CD4-positive, alpha-beta memory T cell (primary cell): ENCODE measurements around the gene XRRA1. TPM values are rescaled to one million over a fixed set of nuclear protein-coding genes. Genes with fewer than 3 reads are reported as not detected.

Experiments
- CTCF ChIA-PET: fragments of 350-600 bp; sonication (Branson Sonifier 250); formaldehyde crosslinking; loops from one replicate; lab custom pipeline; 2021; ENCODE audit warnings: inconsistent platforms; ENCODE audit not compliant: partially characterized antibody; lab: Charles Lee
- POLR2A ChIA-PET: fragments of 350-600 bp; sonication (Branson Sonifier 250); formaldehyde crosslinking; loops from one replicate; lab custom pipeline; 2021; ENCODE audit not compliant: partially characterized antibody; lab: Charles Lee
- DNase-seq, 5 donors: peaks; one replicate each; pipeline versions ENCODE4 v3.0.0 to v3.0.0-alpha.2; 2020 to 2022; ENCODE audit warnings: mixed read lengths in 1 of 5
- H3K27ac ChIP-seq: one replicate; pipeline ENCODE4 v1.7.0; 2013; ENCODE audit warnings: low read depth, low read length
- H3K27me3 ChIP-seq: 2 replicates; pipeline ENCODE4 v1.7.0; 2013; ENCODE audit warnings: mild to moderate bottlenecking, low read length, moderate library complexity; ENCODE audit not compliant: insufficient read depth
- H3K36me3 ChIP-seq: 2 replicates; pipeline ENCODE4 v1.7.0; 2013; ENCODE audit warnings: mild to moderate bottlenecking, low read length, moderate library complexity; ENCODE audit not compliant: insufficient read depth
- H3K4me1 ChIP-seq: 2 replicates; pipeline ENCODE4 v1.7.0; 2013; ENCODE audit warnings: mild to moderate bottlenecking, low read length, moderate library complexity; ENCODE audit not compliant: insufficient read depth
- H3K4me3 ChIP-seq, 2 donors: one replicate each; pipeline ENCODE4 v1.7.0; 2013; ENCODE audit warnings: low read length in 2 of 2, mild to moderate bottlenecking in 1 of 2
- H3K9me3 ChIP-seq, 2 donors: one replicate each; pipeline ENCODE4 v1.7.0; 2013; ENCODE audit warnings: low read length in 2 of 2, control low read depth in 1 of 2; ENCODE audit not compliant: control insufficient read depth in 1 of 2
- H3K27ac Mint-ChIP-seq, 7 donors: one replicate each; pipeline ENCODE4 v1.8.0; 2020 to 2021; ENCODE audit warnings: mixed read lengths in 7 of 7, mild to moderate bottlenecking in 6 of 7, inconsistent platforms in 3 of 7, moderate library complexity in 3 of 7
- H3K27me3 Mint-ChIP-seq, 2 donors: one replicate each; pipeline ENCODE4 v1.8.0; 2020 to 2021; ENCODE audit warnings: mixed read lengths in 2 of 2
- H3K36me3 Mint-ChIP-seq, 2 donors: one replicate each; pipeline ENCODE4 v1.8.0; 2020 to 2021; ENCODE audit warnings: mixed read lengths in 2 of 2, inconsistent platforms in 1 of 2, mild to moderate bottlenecking in 1 of 2
- H3K4me1 Mint-ChIP-seq, 4 donors: one replicate each; pipeline ENCODE4 v1.8.0; 2020 to 2021; ENCODE audit warnings: mixed read lengths in 4 of 4, mild to moderate bottlenecking in 1 of 4
- H3K4me3 Mint-ChIP-seq, 8 donors: one replicate each; pipeline ENCODE4 v1.8.0; 2020 to 2021; ENCODE audit warnings: mixed read lengths in 8 of 8, mild to moderate bottlenecking in 7 of 8, moderate library complexity in 6 of 8, inconsistent platforms in 3 of 8
- H3K9me3 Mint-ChIP-seq, 8 donors: one replicate each; pipeline ENCODE4 v1.8.0; 2020 to 2021; ENCODE audit warnings: mixed read lengths in 8 of 8, mild to moderate bottlenecking in 5 of 8, inconsistent platforms in 3 of 8, moderate library complexity in 1 of 8
- intact Hi-C: fragments of 100-400 bp; cut with micrococcal nuclease; formaldehyde crosslinking; loops from one replicate; pipeline ENCODE4 v1.15.1; 2023
- polyA plus RNA-seq, 2 donors: library from polyadenylated mRNA; unstranded; fragments of 300-500 nt; fragmentation: Illumina TruSeq; gene quantifications; one replicate each; pipeline ENCODE4 v1.2.3, GENCODE V29; 2021
- total RNA-seq, 2 experiments: library from RNA; stranded (reverse); gene quantifications; one replicate each; pipeline ENCODE4 v1.2.3, GENCODE V29; 2021

XRRA1 gene
- total and polyA plus RNA-seq, 4 experiments from 2014 or later: 4.1 to 21.1 (median 12.9) TPM

DNA sequence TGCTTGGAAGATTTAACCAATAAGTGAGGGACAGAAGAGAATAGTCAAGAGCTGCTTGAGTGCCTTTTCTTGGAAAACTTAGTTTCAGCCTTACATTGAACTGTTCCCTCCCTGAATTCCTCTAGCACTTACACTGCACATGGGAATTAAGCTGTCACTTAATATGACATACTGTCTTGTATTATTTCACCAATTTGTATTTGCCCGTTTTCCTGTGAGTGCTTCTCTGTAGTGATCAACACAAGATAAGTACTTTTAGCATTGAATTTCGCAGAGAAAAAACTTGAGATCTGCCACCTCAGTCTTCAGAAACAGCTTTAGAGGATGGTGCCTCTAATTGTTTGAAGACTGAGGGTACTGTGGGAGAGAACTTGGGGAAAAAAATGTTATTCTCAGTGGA is 3.9 kb upstream of the XRRA1 start:
- Mint-ChIP-seq H3K27ac (peak overlapping the region in 1 of 7 donors; percentile 16), H3K36me3 (peaks cover 25 to 63% of the 10 kb centered on the region in 2 donors), H3K27me3 (no peaks in the 10 kb centered on the region), H3K4me3 (peak overlapping the region in 2 of 8 donors; percentile 13 to 35), H3K4me1 (peaks cover 61 to 90% (median 70%) of the 10 kb centered on the region in 4 donors), H3K9me3 (peaks cover 0 to 4% (median 0%) of the 10 kb centered on the region in 8 donors)
- ChIA-PET POLR2A (interaction anchor here (0.8 kb wide), 1 partner anchor 30 kb away, joined by 3 read pairs; no protein-coding TSS in a partner anchor), CTCF (interaction anchor here (1.9 kb wide), 1 partner anchor 23 kb away, joined by 7 read pairs; no protein-coding TSS in a partner anchor)
- no peak for DNase-seq
- Histone ChIP-seq H3K27ac (no peak overlapping the region), H3K27me3 (no peaks in the 10 kb centered on the region), H3K4me1 (peaks cover 82% of the 10 kb centered on the region), H3K9me3 (no peaks in the 10 kb centered on the region), H3K36me3 (peaks cover 3% of the 10 kb centered on the region), H3K4me3 (no peak overlapping the region)
- intact Hi-C loops: no loop called here

GRCh38 chr11:74951226-74951625 is 2.3 kb upstream of the XRRA1 start:
- POLR2A ChIA-PET: interaction anchor here (3.8 kb wide), 1 partner anchor 38 kb away, joined by 25 read pairs; the partner anchor contains the start of gene NEU3
- Histone ChIP-seq H3K27ac (no peak overlapping the region), H3K9me3 (no peaks in the 10 kb centered on the region), H3K27me3 (no peaks in the 10 kb centered on the region), H3K36me3 (peaks cover 3% of the 10 kb centered on the region), H3K4me3 (no peak overlapping the region), H3K4me1 (peaks cover 69% of the 10 kb centered on the region)
- CTCF ChIA-PET: no interaction called here
- Mint-ChIP-seq H3K36me3 (peaks cover 15 to 52% of the 10 kb centered on the region in 2 donors), H3K9me3 (peaks cover 0 to 4% (median 0%) of the 10 kb centered on the region in 8 donors), H3K4me3 (peak overlapping the region; percentile 2 to 100 (median 98)), H3K27ac (peak overlapping the region in 4 of 7 donors; percentile 6 to 93 (median 38)), H3K4me1 (peaks cover 52 to 75% (median 63%) of the 10 kb centered on the region in 4 donors), H3K27me3 (no peaks in the 10 kb centered on the region)
- intact Hi-C loops: no loop called here
- no peak for DNase-seq

DNA sequence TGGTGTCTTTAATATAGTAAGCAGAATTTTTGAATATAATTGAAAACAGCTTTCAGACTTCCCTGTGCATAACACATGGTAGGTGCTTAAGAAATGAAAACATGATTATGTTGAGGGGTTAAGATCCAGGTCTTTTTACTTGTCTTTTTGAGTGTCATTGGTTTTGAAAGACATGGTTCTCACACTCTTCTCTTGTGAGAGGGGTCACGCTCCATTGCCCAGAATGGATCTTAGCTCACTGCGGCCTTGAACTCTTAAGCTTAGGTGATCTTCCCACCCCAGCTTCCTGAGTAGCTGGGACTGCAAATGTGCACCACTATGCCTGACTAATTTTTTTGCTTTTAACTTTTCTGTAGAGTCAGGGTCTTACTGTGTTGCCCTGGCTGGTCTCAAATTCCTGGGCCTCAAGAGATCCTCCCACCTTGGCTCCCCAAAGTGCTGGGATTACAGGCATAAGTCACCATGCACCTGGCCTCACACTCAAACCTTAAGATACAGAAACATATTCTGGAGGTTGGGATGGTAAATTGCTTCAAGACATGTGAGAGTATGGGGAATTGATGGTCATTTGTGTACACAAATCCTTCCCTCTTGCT is 1.6 kb upstream of the XRRA1 start:
- Histone ChIP-seq H3K27ac (peak overlapping the region; percentile 89), H3K4me3 (peak overlapping the region; percentile 78 to 100), H3K9me3 (no peaks in the 10 kb centered on the region), H3K27me3 (no peaks in the 10 kb centered on the region), H3K4me1 (peaks cover 65% of the 10 kb centered on the region), H3K36me3 (peaks cover 3% of the 10 kb centered on the region)
- Mint-ChIP-seq H3K36me3 (peaks cover 9 to 50% of the 10 kb centered on the region in 2 donors), H3K27ac (peak overlapping the region; percentile 93 to 100 (median 96)), H3K9me3 (peaks cover 0 to 4% (median 0%) of the 10 kb centered on the region in 8 donors), H3K4me1 (peaks cover 47 to 69% (median 61%) of the 10 kb centered on the region in 4 donors), H3K4me3 (peak overlapping the region; percentile 93 to 100 (median 98)), H3K27me3 (no peaks in the 10 kb centered on the region)
- ChIA-PET POLR2A (interaction anchor here (3.8 kb wide), 1 partner anchor 39 kb away, joined by 25 read pairs; the partner anchor contains the start of gene NEU3), CTCF (no interaction called here)
- intact Hi-C loops: no loop called here
- no peak for DNase-seq

- no peak for DNase-seq
- H3K4me3 ChIP-seq: peak overlapping the region; percentile 78 to 100
- ChIA-PET CTCF (no interaction called here), POLR2A (interaction anchor here (1.0 to 3.8 kb wide), 2 partner anchors 39 to 201 kb away, joined by 4 to 25 read pairs; partner anchors contain the start of genes NEU3 and RNF169)
- Mint-ChIP-seq H3K4me1 (peaks cover 43 to 62% (median 57%) of the 10 kb centered on the region in 4 donors), H3K36me3 (peaks cover 9 to 47% of the 10 kb centered on the region in 2 donors), H3K27ac (peak overlapping the region; percentile 93 to 100 (median 96)), H3K9me3 (peaks cover 0 to 4% (median 0%) of the 10 kb centered on the region in 8 donors), H3K4me3 (peak overlapping the region; percentile 93 to 100 (median 98)), H3K27me3 (no peaks in the 10 kb centered on the region)
- intact Hi-C loops: loop anchor here (1.0 to 10.0 kb wide), 4 partner anchors 39 to 555 kb away; partner anchors contain the start of genes NEU3, PGM2L1 and RPS3
- no peaks in the 10 kb centered on the region for H3K9me3 ChIP-seq
- no peaks in the 10 kb centered on the region for H3K27me3 ChIP-seq
- peaks cover 58% of the 10 kb centered on the region for H3K4me1 ChIP-seq
- H3K36me3 ChIP-seq: peaks cover 3% of the 10 kb centered on the region
- peak overlapping the region; percentile 89 for H3K27ac ChIP-seq
These were observed 854 bp upstream of the XRRA1 start for GRCh38 chr11:74949753-74950137.

- ChIA-PET POLR2A (interaction anchor here (1.0 to 3.8 kb wide), 9 partner anchors 9 to 451 kb away, joined by 4 to 25 read pairs (median 5); partner anchors contain the start of genes NEU3 and RNF169), CTCF (interaction anchor here (1.4 kb wide), 2 partner anchors 14 to 16 kb away, joined by 3 to 4 read pairs; no protein-coding TSS in a partner anchor)
- no peaks in the 10 kb centered on the region for H3K27me3 ChIP-seq
- H3K9me3 ChIP-seq: no peaks in the 10 kb centered on the region
- peak overlapping the region; percentile 93 to 100 (median 98) for H3K4me3 Mint-ChIP-seq
- H3K4me1 ChIP-seq: peaks cover 47% of the 10 kb centered on the region
- peaks cover 0 to 4% (median 0%) of the 10 kb centered on the region in 8 donors for H3K9me3 Mint-ChIP-seq
- peak overlapping the region; percentile 89 for H3K27ac ChIP-seq
- no peak for DNase-seq
- peaks cover 3% of the 10 kb centered on the region for H3K36me3 ChIP-seq
- H3K4me1 Mint-ChIP-seq: peaks cover 34 to 53% (median 50%) of the 10 kb centered on the region in 4 donors
- H3K36me3 Mint-ChIP-seq: peaks cover 7 to 38% of the 10 kb centered on the region in 2 donors
- H3K4me3 ChIP-seq: peak overlapping the region; percentile 77 to 78
- peak overlapping the region; percentile 93 to 100 (median 96) for H3K27ac Mint-ChIP-seq
- intact Hi-C loops: loop anchor here (10.0 kb wide), 1 partner anchor 554 kb away; the partner anchor contains the start of gene PGM2L1
- no peaks in the 10 kb centered on the region for H3K27me3 Mint-ChIP-seq
These were observed 369 bp downstream of the XRRA1 start for GRCh38 chr11:74948546-74948897.

GRCh38 chr11:74942073-74942759 is 6.7 kb downstream of the XRRA1 start:
- no peak overlapping the region for H3K27ac ChIP-seq
- ChIA-PET CTCF (interaction anchor here (1.6 to 4.6 kb wide), 2 partner anchors 11 to 330 kb away, joined by 3 to 30 read pairs; no protein-coding TSS in a partner anchor), POLR2A (no interaction called here)
- no peaks in the 10 kb centered on the region for H3K4me1 ChIP-seq
- no peaks in the 10 kb centered on the region for H3K27me3 ChIP-seq
- H3K9me3 Mint-ChIP-seq: no peaks in the 10 kb centered on the region
- no peaks in the 10 kb centered on the region for H3K9me3 ChIP-seq
- no peak overlapping the region for H3K4me3 ChIP-seq
- intact Hi-C loops: loop anchor here (10.0 kb wide), 1 partner anchor 547 kb away; the partner anchor contains the start of gene PGM2L1
- H3K36me3 ChIP-seq: no peaks in the 10 kb centered on the region
- peaks cover 23 to 41% of the 10 kb centered on the region in 2 donors for H3K36me3 Mint-ChIP-seq
- H3K27ac Mint-ChIP-seq: peak overlapping the region in 2 of 7 donors; percentile 21 to 61
- H3K4me1 Mint-ChIP-seq: peaks cover 0 to 46% (median 11%) of the 10 kb centered on the region in 4 donors
- H3K4me3 Mint-ChIP-seq: no peak overlapping the region
- H3K27me3 Mint-ChIP-seq: no peaks in the 10 kb centered on the region
- no peak for DNase-seq
